Mammary epithelial cell (primary cell): ENCODE data around the gene KIF1C.

Source experiments
- EZH2 ChIP-seq: IDR thresholded peaks from 2 replicates; pipeline ENCODE4 v1.6.1; 2012; ENCODE audit warnings: low read length, inconsistent platforms, borderline replicate concordance
- TF ChIP-seq, protein P1 (sequence below), 2 donors: IDR thresholded peaks in 1 of 2; conservative IDR thresholded peaks in 1 of 2; 2 replicates each; pipeline ENCODE4 v1.5.1; 2011 to 2012; ENCODE audit warnings: inconsistent platforms in 2 of 2, low read length in 2 of 2, mild to moderate bottlenecking in 2 of 2, control low read depth in 1 of 2, low read depth in 1 of 2; ENCODE audit not compliant: insufficient read depth in 1 of 2; ENCODE audit errors: extremely low read depth in 1 of 2

DNA sequence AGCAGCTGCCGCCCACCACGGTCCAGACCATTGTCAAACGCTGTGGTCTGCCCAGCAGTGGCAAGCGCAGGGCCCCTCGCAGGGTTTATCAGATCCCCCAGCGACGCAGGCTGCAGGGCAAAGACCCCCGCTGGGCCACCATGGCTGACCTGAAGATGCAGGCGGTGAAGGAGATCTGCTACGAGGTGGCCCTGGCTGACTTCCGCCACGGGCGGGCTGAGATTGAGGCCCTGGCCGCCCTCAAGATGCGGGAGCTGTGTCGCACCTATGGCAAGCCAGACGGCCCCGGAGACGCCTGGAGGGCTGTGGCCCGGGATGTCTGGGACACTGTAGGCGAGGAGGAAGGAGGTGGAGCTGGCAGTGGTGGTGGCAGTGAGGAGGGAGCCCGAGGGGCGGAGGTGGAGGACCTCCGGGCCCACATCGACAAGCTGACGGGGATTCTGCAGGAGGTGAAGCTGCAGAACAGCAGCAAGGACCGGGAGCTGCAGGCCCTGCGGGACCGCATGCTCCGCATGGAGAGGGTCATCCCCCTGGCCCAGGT lies 24.5 kb downstream of the KIF1C start:
- TF ChIP-seq, protein P1, sequence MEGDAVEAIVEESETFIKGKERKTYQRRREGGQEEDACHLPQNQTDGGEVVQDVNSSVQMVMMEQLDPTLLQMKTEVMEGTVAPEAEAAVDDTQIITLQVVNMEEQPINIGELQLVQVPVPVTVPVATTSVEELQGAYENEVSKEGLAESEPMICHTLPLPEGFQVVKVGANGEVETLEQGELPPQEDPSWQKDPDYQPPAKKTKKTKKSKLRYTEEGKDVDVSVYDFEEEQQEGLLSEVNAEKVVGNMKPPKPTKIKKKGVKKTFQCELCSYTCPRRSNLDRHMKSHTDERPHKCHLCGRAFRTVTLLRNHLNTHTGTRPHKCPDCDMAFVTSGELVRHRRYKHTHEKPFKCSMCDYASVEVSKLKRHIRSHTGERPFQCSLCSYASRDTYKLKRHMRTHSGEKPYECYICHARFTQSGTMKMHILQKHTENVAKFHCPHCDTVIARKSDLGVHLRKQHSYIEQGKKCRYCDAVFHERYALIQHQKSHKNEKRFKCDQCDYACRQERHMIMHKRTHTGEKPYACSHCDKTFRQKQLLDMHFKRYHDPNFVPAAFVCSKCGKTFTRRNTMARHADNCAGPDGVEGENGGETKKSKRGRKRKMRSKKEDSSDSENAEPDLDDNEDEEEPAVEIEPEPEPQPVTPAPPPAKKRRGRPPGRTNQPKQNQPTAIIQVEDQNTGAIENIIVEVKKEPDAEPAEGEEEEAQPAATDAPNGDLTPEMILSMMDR (conservative IDR thresholded peaks at IDR 0.05 in 1 of 2, IDR thresholded peaks at IDR 0.05 in 1 of 2; ENCODE audit: extremely low read depth in 1 of 2, insufficient read depth in 1 of 2, low read depth in 1 of 2, low read length in 2 of 2), result no peak
- TF ChIP-seq EZH2, result no peak
